ENCODE measurements around the gene ANTXR1. TPM values are rescaled to one million over a fixed set of nuclear protein-coding genes. Genes with fewer than 3 reads are reported as not detected.

The ANTXR1 gene
- total and polyA plus RNA-seq, 2 of the 8 experiments (the other 6 are each of a cell fraction or from before 2014, with no cell fraction given): 15.8 to 44.3 TPM

- TF ChIP-seq TAF1 (IDR thresholded peaks at IDR 0.05; ENCODE audit: low read depth, low read length): no peak
These were observed 20.6 kb downstream of the ANTXR1 start (continued) for GRCh38 chr2:69033461-69034095.

All from H1 (cell line).